CD4-positive, alpha-beta T cell (primary cell): ENCODE results near the gene TAAR2. TPM values are rescaled to one million over a fixed set of nuclear protein-coding genes. Genes with fewer than 3 reads are reported as not detected.

Experiments
- ATAC-seq: fragments of 200-7000 bp; cut with Tn5 transposase; one replicate; pipeline ENCODE4 v1.10.0; 2022; ENCODE audit warnings: mild to moderate bottlenecking; ENCODE audit not compliant: poor library complexity
- CTCF ChIA-PET: fragments of 350-600 bp; sonication (Branson Sonifier 250); formaldehyde crosslinking; loops from one replicate; lab custom pipeline; 2021; ENCODE audit warnings: antibody characterized with exemption, inconsistent platforms; lab: Charles Lee
- POLR2A ChIA-PET: fragments of 350-600 bp; sonication (Branson Sonifier 250); formaldehyde crosslinking; loops from one replicate; lab custom pipeline; 2021; ENCODE audit warnings: antibody characterized with exemption, inconsistent platforms; lab: Charles Lee
- DNase-seq, 14 experiments: peaks; one replicate each; pipeline ENCODE4 v3.0.0-alpha.2; 2013 to 2020; ENCODE audit warnings: mixed read lengths in 2 of 14
- H3K27ac ChIP-seq, 2 donors: one replicate each; pipeline versions ENCODE4 v1.5.1 to v1.7.0; 2013; ENCODE audit warnings: low read length in 2 of 2, low read depth in 1 of 2, mild to moderate bottlenecking in 1 of 2
- H3K27me3 ChIP-seq, 2 experiments: 1 replicate in 1 of 2; 2 replicates in 1 of 2; pipeline versions ENCODE4 v1.6.1 to v1.7.0; 2013; ENCODE audit warnings: low read length in 2 of 2, control low read depth in 1 of 2, mild to moderate bottlenecking in 1 of 2, moderate library complexity in 1 of 2; ENCODE audit not compliant: insufficient read depth in 2 of 2, control insufficient read depth in 1 of 2
- H3K36me3 ChIP-seq: one replicate; pipeline ENCODE4 v1.6.1; 2013; ENCODE audit warnings: low read length, control low read depth; ENCODE audit not compliant: insufficient read depth
- H3K4me1 ChIP-seq: one replicate; pipeline ENCODE4 v1.6.1; 2013; ENCODE audit warnings: low read length, control low read depth; ENCODE audit not compliant: insufficient read depth
- H3K4me3 ChIP-seq: one replicate; pipeline ENCODE4 v1.5.1; 2013; ENCODE audit warnings: mild to moderate bottlenecking, low read length, moderate library complexity
- H3K9me3 ChIP-seq, 2 experiments: 1 replicate in 1 of 2; 2 replicates in 1 of 2; pipeline versions ENCODE4 v1.6.1 to v1.7.0; 2013; ENCODE audit warnings: low read length in 2 of 2, mild to moderate bottlenecking in 2 of 2, control low read depth in 1 of 2, moderate library complexity in 1 of 2; ENCODE audit not compliant: control insufficient read depth in 1 of 2, insufficient read depth in 1 of 2
- H3K27ac Mint-ChIP-seq: one replicate; pipeline ENCODE4 v1.8.0; 2020; ENCODE audit warnings: mixed read lengths
- H3K27me3 Mint-ChIP-seq: one replicate; pipeline ENCODE4 v1.8.0; 2021; ENCODE audit warnings: mixed read lengths
- H3K36me3 Mint-ChIP-seq: one replicate; pipeline ENCODE4 v1.8.0; 2021; ENCODE audit warnings: low read depth, mixed read lengths
- H3K4me1 Mint-ChIP-seq: one replicate; pipeline ENCODE4 v1.8.0; 2021; ENCODE audit warnings: low read depth, mixed read lengths
- H3K4me3 Mint-ChIP-seq: one replicate; pipeline ENCODE4 v1.8.0; 2020; ENCODE audit warnings: mild to moderate bottlenecking, mixed read lengths
- H3K9me3 Mint-ChIP-seq: one replicate; pipeline ENCODE4 v1.8.0; 2020; ENCODE audit warnings: mixed read lengths
- CTCF ChIP-seq: fragments of 200-600 bp; IDR thresholded peaks from one replicate; pipeline ENCODE4 v1.8.0; 2022; ENCODE audit warnings: antibody characterized with exemption, mild to moderate bottlenecking
- intact Hi-C, 2 experiments: fragments of 100-400 bp; cut with DNase I in 1 of 2; cut with micrococcal nuclease in 1 of 2; formaldehyde crosslinking; loops; one replicate each; pipeline versions ENCODE4 v1.15.1 to v1.9.0; 2023 to 2025; cut with DNase I, micrococcal nuclease
- total RNA-seq, 174 experiments: library from RNA in 2 of 174; stranded (reverse) in 2 of 174; gene quantifications; one replicate each; pipeline ENCODE4 v1.2.3 and lab custom pipeline; 2021 to 2026

TAAR2 gene
- total RNA-seq, 2 experiments from 2014 or later: not detected

DNA sequence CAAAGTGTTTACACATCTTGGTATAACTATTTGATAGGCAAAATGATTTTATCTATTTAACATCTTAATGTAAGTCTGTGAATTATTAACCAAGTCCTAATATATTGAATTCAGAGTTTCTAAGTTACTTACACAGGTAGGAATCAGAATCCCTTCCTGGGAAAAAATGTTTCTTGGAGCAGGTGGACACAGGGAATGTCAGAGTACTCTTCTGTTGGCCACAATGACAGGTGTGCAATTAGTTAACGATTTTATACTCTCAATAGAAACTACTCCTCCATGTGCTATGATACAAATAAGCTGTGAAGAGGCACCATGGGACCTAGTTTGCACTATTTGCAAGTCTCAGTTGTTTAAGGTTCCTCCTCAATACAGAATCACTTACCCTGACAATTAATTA, 33.7 kb downstream of the TAAR2 start:
- DNase-seq (no peak), ATAC-seq (no peak)
- no peaks in the 10 kb centered on the region for H3K36me3 ChIP-seq
- no peaks in the 10 kb centered on the region for H3K9me3 Mint-ChIP-seq
- ChIA-PET CTCF (interaction anchor here (0.7 kb wide), 1 partner anchor 16 kb away, joined by 3 read pairs; no protein-coding TSS in a partner anchor), POLR2A (no interaction called here)
- TF ChIP-seq CTCF: no peak
- H3K4me3 Mint-ChIP-seq: no peak overlapping the region
- H3K9me3 ChIP-seq: no peaks in the 10 kb centered on the region
- no peaks in the 10 kb centered on the region for H3K36me3 Mint-ChIP-seq
- intact Hi-C loops: no loop called here
- H3K27ac ChIP-seq: no peak overlapping the region
- peaks cover 39% of the 10 kb centered on the region for H3K27me3 Mint-ChIP-seq
- no peak overlapping the region for H3K4me3 ChIP-seq
- no peaks in the 10 kb centered on the region for H3K4me1 ChIP-seq
- no peaks in the 10 kb centered on the region for H3K4me1 Mint-ChIP-seq
- H3K27me3 ChIP-seq: peaks cover 0 to 4% of the 10 kb centered on the region in 2 experiments
- H3K27ac Mint-ChIP-seq: no peak overlapping the region

- H3K27ac ChIP-seq: no peak within 1 kb of the TSS
- no peaks in the 10 kb centered on the region for H3K4me1 ChIP-seq
- no peak within 1 kb of the TSS for H3K4me3 ChIP-seq
- ChIA-PET POLR2A (no interaction called here), CTCF (interaction anchor here (0.7 kb wide), 1 partner anchor 15 kb away, joined by 3 read pairs; no protein-coding TSS in a partner anchor)
- intact Hi-C loops: no loop called here
- no peaks in the 10 kb centered on the region for H3K36me3 Mint-ChIP-seq
- H3K27ac Mint-ChIP-seq: no peak within 1 kb of the TSS
- H3K9me3 ChIP-seq: no peaks in the 10 kb centered on the region
- TF ChIP-seq CTCF: no peak
- H3K9me3 Mint-ChIP-seq: no peaks in the 10 kb centered on the region
- no peaks in the 10 kb centered on the region for H3K4me1 Mint-ChIP-seq
- peaks cover 4% of the 10 kb centered on the region in 2 experiments for H3K27me3 ChIP-seq
- ATAC-seq (no peak), DNase-seq (no peak)
- H3K27me3 Mint-ChIP-seq: peaks cover 42% of the 10 kb centered on the region
- H3K4me3 Mint-ChIP-seq: no peak within 1 kb of the TSS
- H3K36me3 ChIP-seq: no peaks in the 10 kb centered on the region
These were observed 34.6 kb downstream of the TAAR2 start, which contains the start of gene TAAR5 for GRCh38 chr6:132589454-132589853. Gene TAAR5 (minus strand): TSS chr6:132589741. CDS start chr6:132589686, 55 bp downstream.

DNA sequence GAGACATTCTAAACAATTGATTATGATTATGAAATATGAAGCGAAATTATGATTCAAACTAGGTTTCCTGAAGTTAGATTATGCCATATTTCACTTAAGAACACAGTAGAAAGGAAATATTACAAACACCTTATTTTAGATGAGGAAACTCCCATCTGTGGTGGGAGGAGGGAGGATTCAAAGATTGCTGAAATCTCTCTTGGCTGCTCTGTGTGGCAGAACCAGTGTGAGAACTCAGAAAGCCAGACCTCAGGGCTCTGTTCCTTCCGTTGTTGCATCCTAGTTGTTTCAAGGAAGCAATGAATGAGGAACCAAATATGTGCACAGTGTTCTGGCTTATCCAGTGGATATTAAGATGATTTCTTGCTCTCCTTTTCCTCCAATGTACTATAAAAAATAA, 36.7 kb downstream of the TAAR2 start:
- CTCF ChIA-PET: no interaction called here
- Histone ChIP-seq H3K27ac (no peak overlapping the region), H3K4me3 (no peak overlapping the region), H3K9me3 (no peaks in the 10 kb centered on the region), H3K27me3 (peaks cover 4% of the 10 kb centered on the region in 2 experiments), H3K4me1 (no peaks in the 10 kb centered on the region), H3K36me3 (no peaks in the 10 kb centered on the region)
- Mint-ChIP-seq H3K4me3 (no peak overlapping the region), H3K36me3 (no peaks in the 10 kb centered on the region), H3K4me1 (no peaks in the 10 kb centered on the region), H3K9me3 (no peaks in the 10 kb centered on the region), H3K27me3 (peaks cover 35% of the 10 kb centered on the region), H3K27ac (no peak overlapping the region)
- DNase-seq (peak in 2 of 14 experiments; percentile 19 to 34), ATAC-seq (no peak)
- intact Hi-C loops: no loop called here
- no peak for TF ChIP-seq CTCF
- POLR2A ChIA-PET: no interaction called here
